Upper lobe of left lung (tissue), 6 donors: ENCODE measurements around the gene CLBA1. TPM values are rescaled to one million over a fixed set of nuclear protein-coding genes. Genes with fewer than 3 reads are reported as not detected.

Source experiments
- ATAC-seq, 2 donors: fragments of 200-7000 bp; cut with Tn5 transposase; one replicate each; pipeline ENCODE4 v1.9.1; 2022; ENCODE audit warnings: mild to moderate bottlenecking in 2 of 2, moderate library complexity in 2 of 2; ENCODE audit not compliant: low FRiP score in 2 of 2
- DNase-seq, 2 donors: peaks; one replicate each; pipeline ENCODE4 v3.0.0-alpha.2; 2019 to 2020
- H3K27ac ChIP-seq, 4 donors: fragments of 200-600 bp; sonication (generic); one replicate each; pipeline ENCODE4 v1.5.1; 2016 to 2019
- H3K27me3 ChIP-seq, 4 donors: fragments of 200-600 bp; sonication (generic); one replicate each; pipeline ENCODE4 v1.5.1; 2017 to 2019
- H3K36me3 ChIP-seq, 4 donors: fragments of 200-600 bp; sonication (generic); one replicate each; pipeline ENCODE4 v1.5.1; 2016 to 2019
- H3K4me1 ChIP-seq, 4 donors: fragments of 200-600 bp; sonication (generic); one replicate each; pipeline ENCODE4 v1.5.1; 2018 to 2019
- H3K4me3 ChIP-seq, 4 donors: fragments of 200-600 bp; sonication (generic); one replicate each; pipeline ENCODE4 v1.5.1; 2017 to 2019; ENCODE audit warnings: mild to moderate bottlenecking in 2 of 4, moderate library complexity in 1 of 4
- H3K9me3 ChIP-seq, 4 donors: fragments of 200-600 bp; sonication (generic); one replicate each; pipeline ENCODE4 v1.5.1; 2018 to 2019
- CTCF ChIP-seq, 6 experiments: fragments of 450-650 bp in 4 of 6; fragments of 200-600 bp in 2 of 6; sonication (generic) in 2 of 6; IDR thresholded peaks; one replicate each; pipeline ENCODE4 v1.5.1; 2016 to 2019; ENCODE audit warnings: antibody characterized with exemption in 6 of 6
- EP300 ChIP-seq, 4 donors: sonication (generic); formaldehyde crosslinking; IDR thresholded peaks; one replicate each; pipeline ENCODE4 v1.5.1; 2017; ENCODE audit warnings: antibody characterized with exemption in 4 of 4, control low read depth in 2 of 4
- POLR2A ChIP-seq, 4 donors: fragments of 450-650 bp; IDR thresholded peaks; one replicate each; pipeline ENCODE4 v1.5.1; 2016 to 2017; ENCODE audit warnings: antibody characterized with exemption in 4 of 4, mild to moderate bottlenecking in 2 of 4
- WGBS, 2 donors: methylation state at CpG; one replicate each; pipeline ENCODE4 v1.1.5; 2017 to 2018; 5-methylcytosine and 5-hydroxymethylcytosine counted together
- total RNA-seq, 6 donors: library from RNA; depleted of rRNA in 4 of 6; stranded (reverse); fragments of >200 nt in 4 of 6; gene quantifications; one replicate each; pipeline versions ENCODE4 v1.1.0 to v1.2.1, GENCODE V29; 2016 to 2021
- donor health status: DM: no; HTN: no; CAD: no; lungs with moderate emphysema.
- donor health status: DM: no; HTN: yes; CAD: no; lungs with severe emphysema.

Gene CLBA1
- total RNA-seq, 6 donors from 2014 or later: 11.1 to 44.0 (median 13.3) TPM

GRCh38 chr14:104974665-104975390, 10.8 kb upstream of the CLBA1 start:
- DNase-seq: no peak
- peaks cover 0 to 12% (median 6%) of the 10 kb centered on the region in 4 donors for H3K27me3 ChIP-seq
- no peaks in the 10 kb centered on the region for H3K36me3 ChIP-seq
- no peaks in the 10 kb centered on the region for H3K9me3 ChIP-seq
- no peak for TF ChIP-seq CTCF (IDR thresholded peaks at IDR 0.05)
- 89 to 94% methylated on average over 11 to 14 of the region's 14 CpGs for WGBS, 2 donors
- no peak overlapping the region for H3K4me3 ChIP-seq
- ATAC-seq: no peak
- H3K4me1 ChIP-seq: peaks cover 71 to 84% (median 80%) of the 10 kb centered on the region in 4 donors
- peak overlapping the region in 3 of 4 donors; percentile 85 to 94 (median 88) for H3K27ac ChIP-seq

- WGBS, 2 donors: 20 to 52% methylated on average over 6 to 18 of the region's 21 CpGs
- no peaks in the 10 kb centered on the region for H3K36me3 ChIP-seq
- H3K9me3 ChIP-seq: no peaks in the 10 kb centered on the region
- H3K4me3 ChIP-seq: no peak overlapping the region
- H3K4me1 ChIP-seq: peaks cover 73 to 88% (median 80%) of the 10 kb centered on the region in 4 donors
- H3K27ac ChIP-seq: no peak overlapping the region
- DNase-seq (peak in 1 of 2 donors; percentile 76), ATAC-seq (no peak)
- H3K27me3 ChIP-seq: peaks cover 0 to 12% (median 6%) of the 10 kb centered on the region in 4 donors
- TF ChIP-seq CTCF (IDR thresholded peaks at IDR 0.05): no peak
These were observed 9.9 kb upstream of the CLBA1 start for GRCh38 chr14:104975481-104976197.

GRCh38 chr14:104976198-104977007, 9.2 kb upstream of the CLBA1 start:
- no peak overlapping the region for H3K4me3 ChIP-seq
- 52 to 60% methylated on average over 2 to 16 of the region's 21 CpGs for whole genome bisulfite sequencing, 2 donors
- peaks cover 69 to 81% (median 74%) of the 10 kb centered on the region in 4 donors for H3K4me1 ChIP-seq
- DNase-seq: peak; percentile 90 to 95
- no peak overlapping the region for H3K27ac ChIP-seq
- peak; percentile 50 to 71 for ATAC-seq
- TF ChIP-seq POLR2A (IDR thresholded peaks at IDR 0.05) (no peak), CTCF (IDR thresholded peaks at IDR 0.05) (peak; percentile 85 to 97 (median 96))
- H3K9me3 ChIP-seq: no peaks in the 10 kb centered on the region
- peaks cover 0 to 12% (median 6%) of the 10 kb centered on the region in 4 donors for H3K27me3 ChIP-seq
- H3K36me3 ChIP-seq: no peaks in the 10 kb centered on the region

GRCh38 chr14:104977008-104977680, 8.4 kb upstream of the CLBA1 start:
- peaks cover 0 to 12% (median 6%) of the 10 kb centered on the region in 4 donors for H3K27me3 ChIP-seq
- peak overlapping the region in 3 of 4 donors; percentile 47 to 60 (median 57) for H3K4me3 ChIP-seq
- WGBS, 2 donors: 70 to 91% methylated on average over 2 to 4 of the region's 11 CpGs
- no peak overlapping the region for H3K27ac ChIP-seq
- ATAC-seq (no peak), DNase-seq (peak in 1 of 2 donors; percentile 71)
- no peaks in the 10 kb centered on the region for H3K36me3 ChIP-seq
- peaks cover 62 to 74% (median 66%) of the 10 kb centered on the region in 4 donors for H3K4me1 ChIP-seq
- TF ChIP-seq POLR2A (IDR thresholded peaks at IDR 0.05) (no peak), EP300 (IDR thresholded peaks at IDR 0.05) (no peak), CTCF (IDR thresholded peaks at IDR 0.05) (peak in 1 of 6 experiments; percentile 7)
- no peaks in the 10 kb centered on the region for H3K9me3 ChIP-seq
